Measurements from ENCODE around the gene GRIN2D. TPM values are rescaled to one million over a fixed set of nuclear protein-coding genes. Genes with fewer than 3 reads are reported as not detected.
A peak's percentile ranks its signal among the peaks of the same experiment; 100 is the strongest.

Gene GRIN2D
- total RNA-seq, 1 donor from 2014 or later = 15.8 TPM

DNA sequence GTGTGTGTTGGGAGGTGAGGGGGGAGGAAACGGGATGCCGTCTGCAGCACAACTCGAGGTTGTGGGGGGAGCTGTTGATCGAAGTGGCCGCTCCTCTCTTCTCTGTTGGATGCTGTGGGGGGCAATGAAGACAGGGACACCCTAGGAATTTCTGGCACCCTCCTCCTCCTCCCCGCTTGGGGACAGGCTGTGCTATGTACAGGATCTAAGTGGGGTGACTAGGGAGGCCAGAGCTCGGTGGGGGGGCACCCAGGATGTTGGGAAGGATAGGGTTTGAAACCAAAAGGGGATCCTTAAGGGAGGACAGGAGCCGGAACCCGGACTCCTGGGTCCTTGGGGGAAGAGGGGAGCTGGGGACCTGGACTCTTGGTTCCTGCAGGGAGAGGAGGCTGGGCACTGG is 2.0 kb downstream of the GRIN2D start:
- Mint-ChIP-seq H3K4me3 (peak overlapping the region; percentile 76), H3K27ac (peak overlapping the region; percentile 69), H3K36me3 (no peaks in the 10 kb centered on the region), H3K27me3 (ENCODE audit: low read depth) (peaks cover 36% of the 10 kb centered on the region), H3K9me3 (no peaks in the 10 kb centered on the region), H3K4me1 (peaks cover 47% of the 10 kb centered on the region)
- no peak for TF ChIP-seq CTCF (IDR thresholded peaks at IDR 0.05; ENCODE audit: unreplicated experiment)
- no peak for DNase-seq (ENCODE audit: low spot score in 2 of 2, unreplicated experiment in 2 of 2)

- H3K27ac Mint-ChIP-seq = peak overlapping the region; percentile 69
- peaks cover 36% of the 10 kb centered on the region for H3K27me3 Mint-ChIP-seq (ENCODE audit: low read depth)
- peaks cover 48% of the 10 kb centered on the region for H3K4me1 Mint-ChIP-seq
- no peaks in the 10 kb centered on the region for H3K9me3 Mint-ChIP-seq
- no peaks in the 10 kb centered on the region for H3K36me3 Mint-ChIP-seq
- no peak for TF ChIP-seq CTCF (IDR thresholded peaks at IDR 0.05; ENCODE audit: unreplicated experiment)
- DNase-seq (ENCODE audit: low spot score in 2 of 2, unreplicated experiment in 2 of 2) = no peak
- H3K4me3 Mint-ChIP-seq = peak overlapping the region; percentile 76
Measured at GRCh38 chr19:48396016-48396823, 2.8 kb downstream of the GRIN2D start.

DNA sequence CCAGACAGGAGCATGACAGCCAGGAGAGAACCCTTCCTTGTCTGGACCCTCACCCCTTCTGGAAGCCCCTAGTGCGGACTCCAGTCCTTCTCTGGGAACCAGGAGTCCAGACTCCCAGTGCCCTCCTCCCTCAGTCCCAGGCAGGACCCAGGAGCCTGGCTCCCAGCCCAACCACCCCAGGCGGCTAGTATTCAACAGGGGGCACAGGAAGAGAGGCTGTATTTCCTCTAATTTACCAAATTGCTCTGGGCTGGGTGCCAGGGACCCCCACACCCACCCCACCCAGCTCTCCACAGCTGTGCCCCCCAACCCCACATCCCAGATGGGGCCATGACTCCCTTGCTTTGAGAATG is 3.3 kb downstream of the GRIN2D start:
- Mint-ChIP-seq H3K27me3 (ENCODE audit: low read depth) (peaks cover 36% of the 10 kb centered on the region), H3K36me3 (no peaks in the 10 kb centered on the region), H3K27ac (no peak overlapping the region), H3K4me1 (peaks cover 45% of the 10 kb centered on the region), H3K9me3 (no peaks in the 10 kb centered on the region), H3K4me3 (peak overlapping the region; percentile 76)
- no peak for TF ChIP-seq CTCF (IDR thresholded peaks at IDR 0.05; ENCODE audit: unreplicated experiment)
- DNase-seq (ENCODE audit: low spot score in 2 of 2, unreplicated experiment in 2 of 2) = no peak

DNA sequence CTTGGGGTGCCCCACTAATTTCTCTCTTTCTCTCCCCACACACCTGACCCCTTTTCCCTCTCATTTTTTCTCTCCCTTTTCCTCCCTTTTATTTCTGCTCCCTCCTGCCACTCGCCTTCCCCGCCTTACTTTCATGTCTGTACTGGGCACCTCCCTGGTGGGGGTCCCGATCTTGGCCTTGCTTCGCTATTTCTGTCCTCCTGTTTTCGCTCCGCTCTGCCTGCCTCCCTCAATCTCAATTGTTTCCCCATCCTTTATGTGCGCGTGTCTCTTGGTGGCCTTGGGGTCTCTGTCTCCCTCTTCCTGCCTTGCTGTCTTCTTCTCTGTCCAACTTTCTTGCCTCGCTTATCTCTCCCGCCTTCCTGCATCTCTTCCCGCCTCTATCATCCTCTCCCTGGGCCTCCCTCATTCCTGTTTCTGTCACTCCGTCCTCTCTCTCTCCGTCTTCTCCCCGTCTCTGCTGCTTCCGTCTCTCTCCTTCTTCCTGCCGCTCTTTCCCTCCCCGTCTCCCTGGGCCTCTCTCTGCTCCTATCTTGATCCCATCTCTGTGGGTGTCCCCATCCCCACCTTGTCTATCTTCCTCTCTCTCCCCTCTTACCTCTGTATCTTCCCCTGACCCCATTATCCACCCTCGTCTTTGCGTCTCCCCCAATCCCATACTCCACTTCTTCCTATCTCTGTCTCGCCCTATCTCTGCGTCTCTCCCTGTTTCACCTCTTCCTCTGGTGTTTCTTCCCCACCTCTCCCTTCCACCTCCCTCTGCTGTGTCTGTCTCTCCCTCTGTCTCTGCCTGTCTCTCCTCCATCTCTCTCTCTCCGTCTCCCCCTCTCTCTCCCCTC is 4.0 kb downstream of the GRIN2D start:
- Mint-ChIP-seq H3K27me3 (ENCODE audit: low read depth) (peaks cover 34% of the 10 kb centered on the region), H3K4me3 (peak overlapping the region; percentile 80), H3K27ac (peak overlapping the region; percentile 85), H3K36me3 (no peaks in the 10 kb centered on the region), H3K9me3 (no peaks in the 10 kb centered on the region), H3K4me1 (peaks cover 43% of the 10 kb centered on the region)
- no peak for TF ChIP-seq CTCF (IDR thresholded peaks at IDR 0.05; ENCODE audit: unreplicated experiment)
- DNase-seq (ENCODE audit: low spot score in 2 of 2, unreplicated experiment in 2 of 2) = no peak

GRCh38 chr19:48398102-48398374 is 4.6 kb downstream of the GRIN2D start:
- H3K9me3 Mint-ChIP-seq = no peaks in the 10 kb centered on the region
- no peaks in the 10 kb centered on the region for H3K36me3 Mint-ChIP-seq
- peak overlapping the region; percentile 80 for H3K4me3 Mint-ChIP-seq
- TF ChIP-seq CTCF (IDR thresholded peaks at IDR 0.05; ENCODE audit: unreplicated experiment) = no peak
- DNase-seq (ENCODE audit: low spot score in 2 of 2, unreplicated experiment in 2 of 2) = no peak
- peaks cover 39% of the 10 kb centered on the region for H3K4me1 Mint-ChIP-seq
- peak overlapping the region; percentile 85 for H3K27ac Mint-ChIP-seq
- peaks cover 30% of the 10 kb centered on the region for H3K27me3 Mint-ChIP-seq (ENCODE audit: low read depth)

All from mesothelial cell of epicardium (in vitro differentiated cells).